Vagina (tissue), 2 donors: ENCODE measurements around the gene UPP2.

Source experiments
- POLR2AphosphoS5 ChIP-seq, 2 donors: sonication (generic); formaldehyde crosslinking; IDR thresholded peaks; one replicate each; pipeline ENCODE4 v1.9.0; 2017; ENCODE audit warnings: antibody characterized with exemption in 2 of 2, mild to moderate bottlenecking in 2 of 2, low read depth in 1 of 2; ENCODE audit not compliant: insufficient read depth in 1 of 2
- TF ChIP-seq, protein P1 (sequence below), 3 experiments: fragments of 450-650 bp in 2 of 3; fragments of 200-600 bp in 1 of 3; sonication (generic) in 1 of 3; IDR thresholded peaks; one replicate each; pipeline ENCODE4 v1.5.1; 2017 to 2019; ENCODE audit warnings: antibody characterized with exemption in 3 of 3, mild to moderate bottlenecking in 2 of 3, moderate library complexity in 2 of 3

DNA sequence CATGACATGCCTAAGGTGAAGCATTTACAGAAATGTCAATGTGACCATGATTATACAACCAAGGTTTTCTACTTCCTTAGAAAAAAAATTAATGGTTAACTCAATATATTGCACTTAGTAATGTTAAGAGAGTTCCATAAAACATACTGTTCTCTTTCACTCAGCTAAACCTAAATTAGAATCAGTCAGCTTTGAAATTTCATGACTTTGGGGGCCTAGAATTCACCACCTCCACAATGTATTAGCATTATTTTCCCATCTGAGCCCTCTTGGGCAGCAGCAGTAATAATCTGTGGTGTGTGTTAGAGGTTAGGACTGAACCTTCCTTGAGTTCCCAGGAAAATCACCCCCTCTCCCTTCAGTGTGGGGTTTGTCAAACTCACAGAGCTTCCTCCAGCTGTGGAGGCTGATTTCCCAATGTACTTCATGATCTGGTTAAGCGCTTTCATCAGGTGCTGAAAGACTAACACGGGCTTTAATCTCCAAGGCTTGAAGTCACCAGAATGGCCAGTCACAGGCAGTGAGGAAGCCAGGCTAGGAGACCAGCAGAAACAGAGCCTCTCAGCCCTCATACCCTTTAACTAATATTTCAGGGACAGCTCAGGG lies 7.1 kb upstream of the UPP2 start:
- TF ChIP-seq, protein P1, sequence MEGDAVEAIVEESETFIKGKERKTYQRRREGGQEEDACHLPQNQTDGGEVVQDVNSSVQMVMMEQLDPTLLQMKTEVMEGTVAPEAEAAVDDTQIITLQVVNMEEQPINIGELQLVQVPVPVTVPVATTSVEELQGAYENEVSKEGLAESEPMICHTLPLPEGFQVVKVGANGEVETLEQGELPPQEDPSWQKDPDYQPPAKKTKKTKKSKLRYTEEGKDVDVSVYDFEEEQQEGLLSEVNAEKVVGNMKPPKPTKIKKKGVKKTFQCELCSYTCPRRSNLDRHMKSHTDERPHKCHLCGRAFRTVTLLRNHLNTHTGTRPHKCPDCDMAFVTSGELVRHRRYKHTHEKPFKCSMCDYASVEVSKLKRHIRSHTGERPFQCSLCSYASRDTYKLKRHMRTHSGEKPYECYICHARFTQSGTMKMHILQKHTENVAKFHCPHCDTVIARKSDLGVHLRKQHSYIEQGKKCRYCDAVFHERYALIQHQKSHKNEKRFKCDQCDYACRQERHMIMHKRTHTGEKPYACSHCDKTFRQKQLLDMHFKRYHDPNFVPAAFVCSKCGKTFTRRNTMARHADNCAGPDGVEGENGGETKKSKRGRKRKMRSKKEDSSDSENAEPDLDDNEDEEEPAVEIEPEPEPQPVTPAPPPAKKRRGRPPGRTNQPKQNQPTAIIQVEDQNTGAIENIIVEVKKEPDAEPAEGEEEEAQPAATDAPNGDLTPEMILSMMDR (IDR thresholded peaks at IDR 0.05) = no peak
- no peak for TF ChIP-seq POLR2AphosphoS5 (IDR thresholded peaks at IDR 0.05; ENCODE audit: insufficient read depth in 1 of 2, low read depth in 1 of 2)
